ENCODE results near the gene FADS1. TPM values are rescaled to one million over a fixed set of nuclear protein-coding genes. Genes with fewer than 3 reads are reported as not detected.

The FADS1 gene
- total and polyA plus RNA-seq, 2 of the 8 experiments (the other 6 are each of a cell fraction or from before 2014, with no cell fraction given) = 115 to 141 TPM

DNA sequence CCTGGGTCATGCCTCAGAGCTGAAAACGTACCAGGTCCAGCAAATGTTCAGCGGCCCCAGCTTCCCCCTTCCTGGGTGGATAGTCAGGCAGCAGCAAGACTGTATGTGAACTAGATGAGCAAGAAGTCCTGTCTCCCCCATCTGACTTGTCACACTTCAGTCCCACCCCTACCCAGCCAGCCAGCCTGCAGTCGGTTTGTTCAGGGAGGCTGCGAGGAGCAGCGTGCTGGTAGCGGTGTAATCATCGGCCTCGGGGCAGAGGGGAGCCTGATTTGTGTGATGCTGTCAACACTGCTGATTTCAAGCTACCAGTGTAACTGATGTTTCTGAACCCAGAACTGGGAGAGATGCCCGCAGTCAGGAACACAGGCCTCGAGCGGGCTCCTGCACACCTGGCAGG, 34.0 kb downstream of the FADS1 start:
- no peak overlapping the region for H3K56ac ChIP-seq (replicated peaks; ENCODE audit: insufficient read length, low read depth, low read length)
- no peak for FAIRE-seq
- no peak overlapping the region for H3K18ac ChIP-seq (ENCODE audit: extremely low read depth, low read length)
- ChIA-PET CTCF (ENCODE audit: partially characterized antibody) (interaction anchor here (0.8 to 1.6 kb wide), 8 partner anchors 10 to 49 kb away, joined by 3 to 6 read pairs (median 4); no protein-coding TSS in a partner anchor), POLR2A (ENCODE audit: partially characterized antibody) (interaction anchor here (0.6 to 5.2 kb wide), 2 partner anchors 8 to 35 kb away, joined by 3 to 56 read pairs; partner anchors contain the start of genes FEN1 and TMEM258)
- no peaks in the 10 kb centered on the region for H3K9me3 ChIP-seq (ENCODE audit: insufficient read depth in 2 of 2, low read depth in 1 of 2, low read length in 1 of 2)
- DNase-seq (ENCODE audit: low read depth in 1 of 2, low spot score in 2 of 2) = no peak
- no peaks in the 10 kb centered on the region for H3K23me2 ChIP-seq (ENCODE audit: low read depth, low read length)
- H3K79me2 ChIP-seq (ENCODE audit: control insufficient read depth in 1 of 2, insufficient read depth in 2 of 2, low read length in 2 of 2) = no peaks in the 10 kb centered on the region
- no peak overlapping the region for H2BK5ac ChIP-seq (ENCODE audit: low read depth, low read length)
- no peak overlapping the region for H4K91ac ChIP-seq (replicated peaks; ENCODE audit: insufficient read length, low read length)
- no peak for TF ChIP-seq SP4 (IDR thresholded peaks at IDR 0.05; ENCODE audit: low read length)
- no peak for TF ChIP-seq FOSL1 (IDR thresholded peaks at IDR 0.05; ENCODE audit: insufficient read depth, low read depth, low read length)
- no peak overlapping the region for H3K14ac ChIP-seq (ENCODE audit: insufficient read length)
- H3K36me3 ChIP-seq (ENCODE audit: control insufficient read depth in 2 of 4, insufficient read depth in 4 of 4, low read length in 3 of 4) = peaks cover 11 to 22% (median 15%) of the 10 kb centered on the region in 4 experiments; a peak in 6 of 8 replicates
- H2BK15ac ChIP-seq (ENCODE audit: low read length) = no peak overlapping the region
- no peak overlapping the region for H4K5ac ChIP-seq (ENCODE audit: insufficient read length, low read depth, low read length)
- H3K79me1 ChIP-seq (ENCODE audit: low read depth, low read length) = no peaks in the 10 kb centered on the region
- no peak overlapping the region for H3K23ac ChIP-seq (ENCODE audit: insufficient read length)
- no peak overlapping the region for H4K8ac ChIP-seq (ENCODE audit: extremely low read depth, insufficient read depth, low read length)
- WGBS, 2 experiments (ENCODE audit: extremely low coverage in 1 of 2, insufficient coverage in 1 of 2, insufficient read length in 1 of 2, insufficient replicate concordance in 2 of 2, low coverage in 1 of 2, low lambda C conversion rate in 2 of 2, missing lambda C conversion rate in 1 of 2) = 93% methylated on average over 11 of the region's 11 CpGs; no CpG with 5 or more reads in 1 of the 2 experiments
- H3K4ac ChIP-seq (replicated peaks; ENCODE audit: insufficient read length, low read depth, low read length) = no peak overlapping the region
- H3K27me3 ChIP-seq (replicated peaks in 1 of 4; ENCODE audit: control insufficient read depth in 3 of 4, extremely low read depth in 1 of 4, insufficient read depth in 3 of 4, low read length in 3 of 4) = no peaks in the 10 kb centered on the region
- H3K4me1 ChIP-seq (replicated peaks in 1 of 4; ENCODE audit: control insufficient read depth in 3 of 4, insufficient read depth in 4 of 4, low read length in 3 of 4) = no peaks in the 10 kb centered on the region; a peak in 1 of 7 replicates
- H3K9ac ChIP-seq (replicated peaks in 1 of 4; ENCODE audit: extremely low read depth in 1 of 4, low read depth in 3 of 4, low read length in 3 of 4) = no peak overlapping the region
- peaks cover 4 to 14% of the 10 kb centered on the region in 2 experiments for H4K20me1 ChIP-seq (replicated peaks in 1 of 2; ENCODE audit: control insufficient read depth in 1 of 2, insufficient read depth in 2 of 2, low read length in 2 of 2)
- no peak overlapping the region for H2BK20ac ChIP-seq (ENCODE audit: low read length)
- H2BK120ac ChIP-seq (replicated peaks; ENCODE audit: low read depth, low read length) = no peak overlapping the region
- H3K4me2 ChIP-seq (ENCODE audit: insufficient read depth in 1 of 2, low read depth in 2 of 2, low read length in 2 of 2) = no peak overlapping the region
- H2BK12ac ChIP-seq (ENCODE audit: low read depth, low read length) = no peak overlapping the region
- no peak overlapping the region for H3K4me3 ChIP-seq (ENCODE audit: extremely low read depth in 1 of 4, insufficient read depth in 2 of 4, low read depth in 3 of 4, low read length in 4 of 4)
- H3K27ac ChIP-seq (ENCODE audit: low read depth, low read length) = no peak overlapping the region
- H2AFZ ChIP-seq (ENCODE audit: low read length) = no peak overlapping the region
- H2AK5ac ChIP-seq (ENCODE audit: low read depth, low read length) = no peak overlapping the region
